ENCODE data around the gene DUOXA2.

Gene DUOXA2

DNA sequence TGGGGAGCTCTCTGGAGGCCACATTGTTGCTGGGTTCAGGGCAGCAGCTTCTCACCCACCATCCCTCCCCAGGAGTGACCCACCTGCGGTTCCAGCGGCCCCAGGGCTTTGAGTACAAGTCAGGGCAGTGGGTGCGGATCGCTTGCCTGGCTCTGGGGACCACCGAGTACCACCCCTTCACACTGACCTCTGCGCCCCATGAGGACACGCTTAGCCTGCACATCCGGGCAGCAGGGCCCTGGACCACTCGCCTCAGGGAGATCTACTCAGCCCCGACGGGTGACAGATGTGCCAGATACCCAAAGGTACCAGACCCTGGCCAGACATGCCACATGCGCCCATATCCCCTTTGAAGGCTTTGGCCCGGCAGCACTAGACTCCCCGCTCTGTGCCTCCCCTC lies 47.5 kb downstream of the DUOXA2 start:
- Histone ChIP-seq H3K4me1 (ENCODE audit: control insufficient read depth, insufficient read depth, low read length) (no peaks in the 10 kb centered on the region), H3K9ac (ENCODE audit: low read depth, low read length) (no peak overlapping the region), H3K9me3 (ENCODE audit: control insufficient read depth, insufficient read depth, low read length) (no peaks in the 10 kb centered on the region), H3K27me3 (ENCODE audit: control insufficient read depth, insufficient read depth, low read length) (no peaks in the 10 kb centered on the region), H3K36me3 (ENCODE audit: control insufficient read depth, insufficient read depth, low read length) (no peaks in the 10 kb centered on the region), H3K4me3 (ENCODE audit: low read depth, low read length) (no peak overlapping the region)

GRCh38 chr15:45162771-45163507 lies 48.8 kb downstream of the DUOXA2 start:
- H3K36me3 ChIP-seq (ENCODE audit: control insufficient read depth, insufficient read depth, low read length) = no peaks in the 10 kb centered on the region
- no peak overlapping the region for H3K9ac ChIP-seq (ENCODE audit: low read depth, low read length)
- peaks cover 2% of the 10 kb centered on the region for H3K4me1 ChIP-seq (ENCODE audit: control insufficient read depth, insufficient read depth, low read length)
- no peaks in the 10 kb centered on the region for H3K27me3 ChIP-seq (ENCODE audit: control insufficient read depth, insufficient read depth, low read length)
- H3K9me3 ChIP-seq (ENCODE audit: control insufficient read depth, insufficient read depth, low read length) = no peaks in the 10 kb centered on the region
- no peak overlapping the region for H3K4me3 ChIP-seq (ENCODE audit: low read depth, low read length)

DNA sequence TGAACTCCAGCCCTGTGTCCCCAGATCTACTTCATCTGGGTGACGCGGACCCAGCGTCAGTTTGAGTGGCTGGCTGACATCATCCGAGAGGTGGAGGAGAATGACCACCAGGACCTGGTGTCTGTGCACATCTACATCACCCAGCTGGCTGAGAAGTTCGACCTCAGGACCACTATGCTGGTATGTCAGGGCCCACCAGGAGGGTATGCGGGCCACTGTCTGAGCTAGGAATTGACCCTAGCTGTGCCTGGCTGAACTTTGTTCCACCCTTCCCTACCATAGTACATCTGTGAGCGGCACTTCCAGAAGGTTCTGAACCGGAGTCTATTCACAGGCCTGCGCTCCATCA lies 49.4 kb downstream of the DUOXA2 start:
- H3K9ac ChIP-seq (ENCODE audit: low read depth, low read length) = no peak overlapping the region
- no peak overlapping the region for H3K4me3 ChIP-seq (ENCODE audit: low read depth, low read length)
- no peaks in the 10 kb centered on the region for H3K9me3 ChIP-seq (ENCODE audit: control insufficient read depth, insufficient read depth, low read length)
- peaks cover 2% of the 10 kb centered on the region for H3K4me1 ChIP-seq (ENCODE audit: control insufficient read depth, insufficient read depth, low read length)
- no peaks in the 10 kb centered on the region for H3K27me3 ChIP-seq (ENCODE audit: control insufficient read depth, insufficient read depth, low read length)
- H3K36me3 ChIP-seq (ENCODE audit: control insufficient read depth, insufficient read depth, low read length) = no peaks in the 10 kb centered on the region

DNA sequence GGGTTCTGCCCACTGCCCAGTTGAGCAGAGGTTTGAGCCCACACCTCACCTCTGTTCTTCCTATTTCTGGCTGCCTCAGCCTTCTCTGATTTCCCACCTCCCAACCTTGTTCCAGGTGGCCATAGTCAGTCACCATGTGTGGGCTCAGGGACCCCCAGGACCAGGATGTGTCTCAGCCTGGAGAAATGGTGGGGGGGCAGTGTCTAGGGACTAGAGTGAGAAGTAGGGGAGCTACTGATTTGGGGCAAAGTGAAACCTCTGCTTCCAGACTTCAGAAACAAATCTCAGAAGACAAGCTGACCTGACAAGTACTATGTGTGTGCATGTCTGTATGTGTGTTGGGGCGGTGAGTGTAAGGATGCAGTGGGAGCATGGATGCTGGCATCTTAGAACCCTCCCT lies 50.8 kb downstream of the DUOXA2 start:
- H3K9ac ChIP-seq (ENCODE audit: low read depth, low read length) = no peak overlapping the region

DNA sequence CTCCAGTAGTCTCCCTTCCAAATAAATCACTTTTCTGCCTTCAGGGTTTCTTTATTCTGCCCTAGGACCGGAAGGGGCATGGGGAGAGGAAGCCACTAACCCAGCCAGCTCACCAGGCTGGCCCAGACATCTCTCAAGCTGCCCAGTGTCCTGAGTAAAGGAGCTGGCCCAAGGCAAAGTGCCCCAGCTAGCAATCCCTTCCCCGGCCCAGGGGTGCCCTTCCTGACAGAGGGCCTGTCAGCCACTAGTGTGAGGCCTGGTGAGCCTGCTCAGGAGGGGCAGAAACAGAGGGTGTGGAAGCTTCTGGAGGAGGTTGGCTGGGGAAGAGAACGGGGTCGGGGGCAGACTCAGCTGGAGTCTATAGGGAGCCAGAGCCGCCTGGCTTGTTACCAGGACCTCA lies 51.4 kb downstream of the DUOXA2 start:
- Histone ChIP-seq H3K4me3 (ENCODE audit: low read depth, low read length) (no peak overlapping the region), H3K27me3 (ENCODE audit: control insufficient read depth, insufficient read depth, low read length) (no peaks in the 10 kb centered on the region), H3K9me3 (ENCODE audit: control insufficient read depth, insufficient read depth, low read length) (no peaks in the 10 kb centered on the region), H3K9ac (ENCODE audit: low read depth, low read length) (no peak overlapping the region), H3K36me3 (ENCODE audit: control insufficient read depth, insufficient read depth, low read length) (no peaks in the 10 kb centered on the region), H3K4me1 (ENCODE audit: control insufficient read depth, insufficient read depth, low read length) (peaks cover 8% of the 10 kb centered on the region)

More for the DNA sequence above, 50.8 kb downstream of the DUOXA2 start:
- no peak overlapping the region for H3K4me3 ChIP-seq (ENCODE audit: low read depth, low read length)
- H3K36me3 ChIP-seq (ENCODE audit: control insufficient read depth, insufficient read depth, low read length) = no peaks in the 10 kb centered on the region
- no peaks in the 10 kb centered on the region for H3K27me3 ChIP-seq (ENCODE audit: control insufficient read depth, insufficient read depth, low read length)
- H3K9me3 ChIP-seq (ENCODE audit: control insufficient read depth, insufficient read depth, low read length) = no peaks in the 10 kb centered on the region
- peaks cover 8% of the 10 kb centered on the region for H3K4me1 ChIP-seq (ENCODE audit: control insufficient read depth, insufficient read depth, low read length)

- H3K4me1 ChIP-seq (ENCODE audit: control insufficient read depth, insufficient read depth, low read length) = peaks cover 8% of the 10 kb centered on the region
- H3K9ac ChIP-seq (ENCODE audit: low read depth, low read length) = peak overlapping the region; percentile 61
- H3K9me3 ChIP-seq (ENCODE audit: control insufficient read depth, insufficient read depth, low read length) = no peaks in the 10 kb centered on the region
- H3K4me3 ChIP-seq (ENCODE audit: low read depth, low read length) = peak overlapping the region; percentile 68
- no peaks in the 10 kb centered on the region for H3K27me3 ChIP-seq (ENCODE audit: control insufficient read depth, insufficient read depth, low read length)
- no peaks in the 10 kb centered on the region for H3K36me3 ChIP-seq (ENCODE audit: control insufficient read depth, insufficient read depth, low read length)
Observed at GRCh38 chr15:45166834-45167630, 52.9 kb downstream of the DUOXA2 start.

GRCh38 chr15:45167631-45168205 lies 53.6 kb downstream of the DUOXA2 start:
- Histone ChIP-seq H3K4me1 (ENCODE audit: control insufficient read depth, insufficient read depth, low read length) (peaks cover 8% of the 10 kb centered on the region), H3K36me3 (ENCODE audit: control insufficient read depth, insufficient read depth, low read length) (no peaks in the 10 kb centered on the region), H3K9me3 (ENCODE audit: control insufficient read depth, insufficient read depth, low read length) (no peaks in the 10 kb centered on the region), H3K27me3 (ENCODE audit: control insufficient read depth, insufficient read depth, low read length) (no peaks in the 10 kb centered on the region), H3K9ac (ENCODE audit: low read depth, low read length) (no peak overlapping the region), H3K4me3 (ENCODE audit: low read depth, low read length) (peak overlapping the region; percentile 68)
